Neural crest cell (in vitro differentiated cells): ENCODE results near the gene GABBR1. TPM values are rescaled to one million over a fixed set of nuclear protein-coding genes. Genes with fewer than 3 reads are reported as not detected.
A peak's percentile ranks its signal among the peaks of the same experiment; 100 is the strongest.

Experiments used
- DNase-seq: peaks from one replicate; pipeline ENCODE4 v3.0.0; 2021; ENCODE audit warnings: low read depth, mixed read lengths, low spot score
- H3K27ac Mint-ChIP-seq: one replicate; pipeline ENCODE4 v1.8.0; 2021; ENCODE audit warnings: mild to moderate bottlenecking, mixed read lengths; ENCODE audit not compliant: unreplicated experiment
- H3K27me3 Mint-ChIP-seq: 2 replicates; pipeline ENCODE4 v1.8.0; 2021; ENCODE audit warnings: low read depth, mild to moderate bottlenecking, mixed read lengths
- H3K36me3 Mint-ChIP-seq: 2 replicates; pipeline ENCODE4 v1.8.0; 2021; ENCODE audit warnings: low read depth, mild to moderate bottlenecking, mixed read lengths
- H3K4me1 Mint-ChIP-seq: 2 replicates; pipeline ENCODE4 v1.8.0; 2021; ENCODE audit warnings: mixed read lengths
- H3K4me3 Mint-ChIP-seq: one replicate; pipeline ENCODE4 v1.8.0; 2021; ENCODE audit warnings: mild to moderate bottlenecking, mixed read lengths
- H3K9me3 Mint-ChIP-seq: 2 replicates; pipeline ENCODE4 v1.8.0; 2021; ENCODE audit warnings: mixed read lengths
- total RNA-seq: library from RNA; stranded (reverse); gene quantifications from 2 replicates; pipeline ENCODE4 v1.2.1, GENCODE V29; 2021
- TF ChIP-seq, protein P1 (sequence below): fragments of 200-600 bp; sonication (generic); conservative IDR thresholded peaks from 2 replicates; pipeline ENCODE4 v1.5.0; 2021; ENCODE audit warnings: antibody characterized with exemption, mild to moderate bottlenecking

The GABBR1 gene
- total RNA-seq, 1 donor from 2014 or later = 79.7 TPM

DNA sequence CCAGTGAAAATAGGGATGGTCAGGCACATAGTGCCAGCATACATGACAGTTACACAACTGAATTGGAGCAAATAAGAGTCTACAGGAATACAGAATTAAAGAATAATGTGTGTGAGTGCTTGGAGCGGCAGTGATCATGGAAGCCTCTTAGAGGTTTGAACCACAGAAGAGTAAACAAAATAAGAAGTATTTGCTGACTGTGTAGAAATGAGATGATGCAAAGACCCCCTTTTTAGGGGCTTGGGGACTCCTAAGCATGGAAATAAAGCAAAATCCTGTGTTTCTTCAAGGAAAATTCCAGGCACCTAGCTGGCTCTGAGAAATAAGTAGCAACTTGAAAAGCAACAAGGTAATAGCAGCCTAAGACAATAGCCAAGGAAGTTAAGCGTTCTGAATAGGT lies 41.3 kb downstream of the GABBR1 start:
- Mint-ChIP-seq H3K36me3 (no peaks in the 10 kb centered on the region), H3K4me1 (no peaks in the 10 kb centered on the region), H3K9me3 (no peaks in the 10 kb centered on the region), H3K4me3 (no peak overlapping the region), H3K27me3 (peaks cover 5% of the 10 kb centered on the region), H3K27ac (no peak overlapping the region)
- DNase-seq = no peak
- TF ChIP-seq, protein P1, sequence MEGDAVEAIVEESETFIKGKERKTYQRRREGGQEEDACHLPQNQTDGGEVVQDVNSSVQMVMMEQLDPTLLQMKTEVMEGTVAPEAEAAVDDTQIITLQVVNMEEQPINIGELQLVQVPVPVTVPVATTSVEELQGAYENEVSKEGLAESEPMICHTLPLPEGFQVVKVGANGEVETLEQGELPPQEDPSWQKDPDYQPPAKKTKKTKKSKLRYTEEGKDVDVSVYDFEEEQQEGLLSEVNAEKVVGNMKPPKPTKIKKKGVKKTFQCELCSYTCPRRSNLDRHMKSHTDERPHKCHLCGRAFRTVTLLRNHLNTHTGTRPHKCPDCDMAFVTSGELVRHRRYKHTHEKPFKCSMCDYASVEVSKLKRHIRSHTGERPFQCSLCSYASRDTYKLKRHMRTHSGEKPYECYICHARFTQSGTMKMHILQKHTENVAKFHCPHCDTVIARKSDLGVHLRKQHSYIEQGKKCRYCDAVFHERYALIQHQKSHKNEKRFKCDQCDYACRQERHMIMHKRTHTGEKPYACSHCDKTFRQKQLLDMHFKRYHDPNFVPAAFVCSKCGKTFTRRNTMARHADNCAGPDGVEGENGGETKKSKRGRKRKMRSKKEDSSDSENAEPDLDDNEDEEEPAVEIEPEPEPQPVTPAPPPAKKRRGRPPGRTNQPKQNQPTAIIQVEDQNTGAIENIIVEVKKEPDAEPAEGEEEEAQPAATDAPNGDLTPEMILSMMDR = no peak

DNA sequence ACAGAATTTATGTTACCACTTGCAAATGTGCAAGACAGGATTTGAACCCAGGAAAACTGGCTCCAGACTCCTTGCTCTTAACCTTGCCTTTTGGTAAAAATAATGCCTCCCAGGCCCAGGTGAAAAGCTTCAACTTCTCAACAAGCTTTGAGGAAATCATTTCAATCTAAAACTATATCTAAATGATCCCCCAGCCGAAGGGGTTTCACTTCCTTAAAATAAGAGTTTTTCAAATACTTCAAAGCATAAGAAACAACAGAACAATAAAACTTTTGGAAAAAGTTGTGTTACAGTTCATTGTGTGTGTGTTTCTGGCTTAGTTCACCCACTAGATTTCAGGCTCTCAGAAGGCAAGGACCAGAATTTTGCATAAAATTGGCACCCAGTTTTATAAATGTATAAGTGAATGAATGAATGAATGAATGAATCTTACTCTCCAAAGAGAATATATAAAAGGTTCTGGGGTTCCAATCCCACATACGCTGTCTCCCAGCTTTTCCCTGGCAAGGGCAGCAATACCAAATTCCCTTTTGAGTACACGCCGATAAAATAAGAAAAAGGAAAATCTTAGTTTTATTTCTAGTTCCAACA lies 42.7 kb downstream of the GABBR1 start:
- no peaks in the 10 kb centered on the region for H3K36me3 Mint-ChIP-seq
- no peaks in the 10 kb centered on the region for H3K4me1 Mint-ChIP-seq
- no peak for DNase-seq
- H3K27me3 Mint-ChIP-seq = peaks cover 4% of the 10 kb centered on the region
- H3K27ac Mint-ChIP-seq = no peak overlapping the region
- H3K9me3 Mint-ChIP-seq = no peaks in the 10 kb centered on the region
- TF ChIP-seq, protein P1 = no peak
- no peak overlapping the region for H3K4me3 Mint-ChIP-seq

- H3K27me3 Mint-ChIP-seq = peaks cover 4% of the 10 kb centered on the region
- H3K36me3 Mint-ChIP-seq = no peaks in the 10 kb centered on the region
- H3K4me3 Mint-ChIP-seq = no peak overlapping the region
- no peak overlapping the region for H3K27ac Mint-ChIP-seq
- H3K4me1 Mint-ChIP-seq = no peaks in the 10 kb centered on the region
- H3K9me3 Mint-ChIP-seq = no peaks in the 10 kb centered on the region
- TF ChIP-seq, protein P1 = peak; percentile 90
- DNase-seq = peak; percentile 57
Measured at GRCh38 chr6:29589423-29590048, 43.4 kb downstream of the GABBR1 start.

- TF ChIP-seq, protein P1 = no peak
- Mint-ChIP-seq H3K4me3 (no peak within 1 kb of the TSS), H3K9me3 (peaks cover 2% of the 10 kb centered on the region), H3K27ac (no peak within 1 kb of the TSS), H3K27me3 (no peaks in the 10 kb centered on the region), H3K36me3 (no peaks in the 10 kb centered on the region), H3K4me1 (no peaks in the 10 kb centered on the region)
- no peak for DNase-seq
Measured at GRCh38 chr6:29584821-29585220, 48.2 kb downstream of the GABBR1 start, which contains the start of gene OR2H2. Gene OR2H2, plus strand, starts transcription at chr6:29585121. Its CDS starts 2,824 bp downstream, at chr6:29587945.

DNA sequence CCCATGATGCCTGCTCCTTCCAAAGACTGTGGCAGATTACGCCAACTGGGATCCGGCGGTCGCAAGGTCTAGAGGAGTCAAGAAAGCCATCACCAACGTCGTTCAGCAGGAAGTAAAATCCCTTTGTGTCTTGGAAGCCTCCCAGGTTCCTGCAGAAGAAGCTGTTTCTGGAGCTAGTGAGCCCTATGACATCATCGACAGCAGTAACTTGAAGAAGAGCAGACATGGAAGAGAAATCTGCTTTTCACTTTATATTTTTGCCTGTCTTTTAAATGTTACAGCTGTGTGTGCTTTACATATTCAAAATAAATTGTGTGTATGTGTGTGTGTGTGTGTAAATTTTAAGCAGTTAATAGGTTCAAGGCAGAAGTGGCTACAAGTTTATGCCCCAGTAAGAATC lies 55.4 kb downstream of the GABBR1 start:
- H3K4me3 Mint-ChIP-seq = no peak overlapping the region
- H3K9me3 Mint-ChIP-seq = peaks cover 2% of the 10 kb centered on the region
- TF ChIP-seq, protein P1 = no peak

More for the DNA sequence above, 55.4 kb downstream of the GABBR1 start:
- DNase-seq = no peak
- H3K4me1 Mint-ChIP-seq = no peaks in the 10 kb centered on the region
- peaks cover 16% of the 10 kb centered on the region for H3K27me3 Mint-ChIP-seq
- H3K36me3 Mint-ChIP-seq = no peaks in the 10 kb centered on the region
- H3K27ac Mint-ChIP-seq = no peak overlapping the region
